Stomach (tissue), 9 donors: ENCODE data around the gene RAB27A. TPM values are rescaled to one million over a fixed set of nuclear protein-coding genes. Genes with fewer than 3 reads are reported as not detected.

Experiments
- DNase-seq, 2 donors: peaks; one replicate each; pipeline versions ENCODE4 v3.0.0 to v3.0.0-alpha.2; 2013 to 2019
- H3K27ac ChIP-seq, 5 donors: fragments of 200-600 bp in 4 of 5; sonication (generic) in 4 of 5; one replicate each; pipeline ENCODE4 v1.5.1; 2013 to 2019; ENCODE audit warnings: mild to moderate bottlenecking in 1 of 5, moderate library complexity in 1 of 5
- H3K27me3 ChIP-seq, 3 donors: fragments of 200-600 bp; sonication (generic); one replicate each; pipeline ENCODE4 v1.5.1; 2017 to 2019; ENCODE audit warnings: mixed run types in 1 of 3
- H3K36me3 ChIP-seq, 4 donors: fragments of 200-600 bp; sonication (generic); 1 replicate in 3 of 4; 2 replicates in 1 of 4; pipeline ENCODE4 v1.5.1; 2016 to 2019
- H3K4me1 ChIP-seq, 4 donors: fragments of 200-600 bp; sonication (generic); one replicate each; pipeline ENCODE4 v1.5.1; 2016 to 2019
- H3K4me3 ChIP-seq, 4 donors: fragments of 200-600 bp; sonication (generic) in 3 of 4; one replicate each; pipeline ENCODE4 v1.5.1; 2016 to 2019; ENCODE audit warnings: mild to moderate bottlenecking in 1 of 4
- H3K9me3 ChIP-seq, 4 donors: fragments of 200-600 bp; sonication (generic); one replicate each; pipeline ENCODE4 v1.5.1; 2016 to 2019
- CTCF ChIP-seq, 7 experiments: fragments of 450-650 bp in 4 of 7; fragments of 200-600 bp in 3 of 7; sonication (generic) in 3 of 7; IDR thresholded peaks; one replicate each; pipeline ENCODE4 v1.5.1; 2016 to 2019; ENCODE audit warnings: antibody characterized with exemption in 7 of 7, control low read depth in 2 of 7, mild to moderate bottlenecking in 1 of 7
- EP300 ChIP-seq: sonication (generic); formaldehyde crosslinking; IDR thresholded peaks from one replicate; pipeline ENCODE4 v1.6.1; 2017; ENCODE audit warnings: antibody characterized with exemption
- POLR2A ChIP-seq, 4 donors: fragments of 450-650 bp; IDR thresholded peaks; one replicate each; pipeline ENCODE4 v1.6.1; 2016; ENCODE audit warnings: antibody characterized with exemption in 4 of 4, control low read depth in 2 of 4, mild to moderate bottlenecking in 1 of 4, moderate library complexity in 1 of 4
- POLR2AphosphoS5 ChIP-seq, 3 donors: sonication (generic); formaldehyde crosslinking; IDR thresholded peaks; one replicate each; pipeline ENCODE4 v1.6.1; 2016; ENCODE audit warnings: antibody characterized with exemption in 3 of 3
- WGBS, 5 donors: extraction: QIAGEN DNeasy Blood & Tissue Kit in 3 of 5; methylation state at CpG; one replicate each; pipeline versions ENCODE4 v1.1.5 to v1.1.7; 2013 to 2018; 5-methylcytosine and 5-hydroxymethylcytosine counted together
- intact Hi-C: fragments of 100-400 bp; cut with DNase I; formaldehyde crosslinking; loops from one replicate; pipeline ENCODE4 v1.15.1; 2023; ENCODE audit warnings: low total_unique reads
- polyA plus RNA-seq, 3 donors: library from polyadenylated mRNA; stranded (reverse); fragments of 200-250 nt; gene quantifications; one replicate each; pipeline ENCODE4 v1.2.3, GENCODE V29; 2013
- total RNA-seq, 5 donors: library from RNA; depleted of rRNA; stranded (reverse); fragments of >200 nt; gene quantifications; one replicate each; pipeline versions ENCODE4 v1.1.0 to v1.2.3, GENCODE V29; 2014 to 2016
- donor health status: healthy with polysubstance abuse.
- donor health status: Bipolar disorder and iron deficiency.
- donor health status: healthy.

RAB27A gene
- total and polyA plus RNA-seq, 8 donors = 4.3 to 146 (median 58.1) TPM

GRCh38 chr15:55279100-55279745 is 10.4 kb downstream of the RAB27A start:
- Histone ChIP-seq H3K27ac (peak overlapping the region; percentile 48 to 95 (median 64)), H3K36me3 (no peaks in the 10 kb centered on the region), H3K9me3 (no peaks in the 10 kb centered on the region), H3K4me1 (peaks cover 43 to 86% (median 59%) of the 10 kb centered on the region in 4 donors), H3K4me3 (no peak overlapping the region), H3K27me3 (no peaks in the 10 kb centered on the region)
- TF ChIP-seq POLR2AphosphoS5 (IDR thresholded peaks at IDR 0.05) (no peak), POLR2A (IDR thresholded peaks at IDR 0.05) (no peak), EP300 (no peak), CTCF (IDR thresholded peaks at IDR 0.05) (no peak)
- intact Hi-C loops = no loop called here
- no peak for DNase-seq
- WGBS, 5 donors = 75 to 89% (median 84%) methylated on average over 2 of the region's 2 CpGs

GRCh38 chr15:55277715-55278114 is 11.9 kb downstream of the RAB27A start:
- intact Hi-C loops = no loop called here
- peaks cover 37 to 80% (median 46%) of the 10 kb centered on the region in 4 donors for H3K4me1 ChIP-seq
- H3K4me3 ChIP-seq = no peak overlapping the region
- TF ChIP-seq POLR2AphosphoS5 (IDR thresholded peaks at IDR 0.05) = no peak
- no peak for TF ChIP-seq CTCF (IDR thresholded peaks at IDR 0.05)
- TF ChIP-seq POLR2A (IDR thresholded peaks at IDR 0.05) = no peak
- no peak for TF ChIP-seq EP300
- H3K36me3 ChIP-seq = no peaks in the 10 kb centered on the region
- H3K9me3 ChIP-seq = no peaks in the 10 kb centered on the region
- no peak for DNase-seq
- 59 to 78% (median 77%) methylated on average over 2 of the region's 2 CpGs for WGBS, 5 donors
- peak overlapping the region in 4 of 5 donors; percentile 35 to 66 (median 44) for H3K27ac ChIP-seq
- no peaks in the 10 kb centered on the region for H3K27me3 ChIP-seq

- no peak for TF ChIP-seq POLR2AphosphoS5 (IDR thresholded peaks at IDR 0.05)
- no peak for TF ChIP-seq POLR2A (IDR thresholded peaks at IDR 0.05)
- H3K27ac ChIP-seq = peak overlapping the region in 4 of 5 donors; percentile 20 to 66 (median 41)
- peaks cover 31 to 80% (median 40%) of the 10 kb centered on the region in 4 donors for H3K4me1 ChIP-seq
- H3K4me3 ChIP-seq = no peak overlapping the region
- DNase-seq = no peak
- intact Hi-C loops = no loop called here
- no peaks in the 10 kb centered on the region for H3K36me3 ChIP-seq
- 45 to 59% (median 50%) methylated on average over 7 of the region's 7 CpGs for WGBS, 5 donors
- no peaks in the 10 kb centered on the region for H3K9me3 ChIP-seq
- no peaks in the 10 kb centered on the region for H3K27me3 ChIP-seq
These were observed 12.5 kb downstream of the RAB27A start for GRCh38 chr15:55277116-55277564.

- intact Hi-C loops = no loop called here
- no peaks in the 10 kb centered on the region for H3K36me3 ChIP-seq
- no peak overlapping the region for H3K4me3 ChIP-seq
- H3K9me3 ChIP-seq = no peaks in the 10 kb centered on the region
- peak overlapping the region in 1 of 5 donors; percentile 36 for H3K27ac ChIP-seq
- 90 to 93% (median 92%) methylated on average over 5 of the region's 5 CpGs for WGBS, 5 donors
- no peaks in the 10 kb centered on the region for H3K27me3 ChIP-seq
- TF ChIP-seq CTCF (IDR thresholded peaks at IDR 0.05) = no peak
- DNase-seq = no peak
- H3K4me1 ChIP-seq = peaks cover 23 to 74% (median 32%) of the 10 kb centered on the region in 4 donors
These were observed 13.3 kb downstream of the RAB27A start for GRCh38 chr15:55276324-55276723.

GRCh38 chr15:55270291-55270690 is 19.3 kb downstream of the RAB27A start:
- WGBS, 5 donors = 76 to 86% (median 83%) methylated on average over 6 of the region's 6 CpGs
- no peaks in the 10 kb centered on the region for H3K27me3 ChIP-seq
- intact Hi-C loops = no loop called here
- no peak for TF ChIP-seq POLR2AphosphoS5 (IDR thresholded peaks at IDR 0.05)
- TF ChIP-seq EP300 = no peak
- TF ChIP-seq POLR2A (IDR thresholded peaks at IDR 0.05) = no peak
- DNase-seq = no peak
- peaks cover 5 to 76% (median 21%) of the 10 kb centered on the region in 4 donors for H3K4me1 ChIP-seq
- no peak overlapping the region for H3K27ac ChIP-seq
- no peak overlapping the region for H3K4me3 ChIP-seq
- H3K36me3 ChIP-seq = peaks cover 0 to 34% (median 12%) of the 10 kb centered on the region in 4 donors
- H3K9me3 ChIP-seq = no peaks in the 10 kb centered on the region
